DMS114 treated with DMSO at 0.1 percent for 48 hours (cell line): ENCODE measurements around the gene TUBGCP5.
"Not testable (repeated sequence)": the region's sequence is repeated elsewhere in the genome, so short reads cannot be mapped to it uniquely, and the experiment has no call there.

ENCODE experiments used
- DNase-seq: peaks from one replicate; lab custom pipeline; 2025; ENCODE audit not compliant: unreplicated experiment; lab: John Stamatoyannopoulos, UW

TUBGCP5 gene

DNA sequence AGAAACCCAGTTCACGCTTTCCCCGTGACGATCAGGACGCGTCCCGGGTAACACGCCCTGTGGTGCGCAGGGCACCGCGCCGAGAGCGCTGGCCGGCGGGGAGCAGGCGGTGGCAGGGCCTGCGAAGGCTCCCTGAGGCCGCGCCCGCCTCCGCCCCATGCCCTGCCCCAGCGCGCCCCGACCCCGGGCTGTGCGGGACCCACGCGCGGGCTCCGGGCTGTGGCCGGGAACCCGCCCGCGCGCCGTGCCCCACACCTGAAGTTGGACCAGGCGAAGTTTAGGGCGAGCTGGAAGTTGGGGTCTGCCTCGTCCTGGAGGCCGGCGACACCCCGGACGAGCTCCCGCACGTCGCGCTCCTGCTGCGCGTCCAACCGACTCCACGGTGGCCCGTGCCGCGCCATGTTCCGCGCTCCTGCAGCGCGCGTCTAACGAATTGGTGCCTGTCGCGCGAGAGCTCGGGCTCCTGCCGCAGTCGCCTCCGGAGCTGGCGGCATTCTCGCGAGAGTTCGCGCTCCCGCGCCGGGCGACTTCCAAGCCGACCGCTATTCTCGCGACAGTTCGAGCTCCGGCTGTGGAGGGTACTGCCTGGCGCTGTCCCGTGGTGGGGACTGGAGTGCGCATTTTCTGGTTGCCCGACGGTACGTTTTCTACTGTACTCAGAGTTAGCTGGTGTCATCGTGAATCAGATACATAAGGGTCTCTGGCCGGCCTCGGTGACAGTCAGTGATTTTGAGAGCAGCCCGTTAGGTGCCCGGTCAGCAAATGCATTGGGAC, at the start of gene TUBGCP5:
TSS of gene TUBGCP5 (minus strand) at position 427 of the 774 bp plus-strand sequence. CDS start at position 401, 26 bp downstream.
- DNase-seq, result peak; percentile 84

DNA sequence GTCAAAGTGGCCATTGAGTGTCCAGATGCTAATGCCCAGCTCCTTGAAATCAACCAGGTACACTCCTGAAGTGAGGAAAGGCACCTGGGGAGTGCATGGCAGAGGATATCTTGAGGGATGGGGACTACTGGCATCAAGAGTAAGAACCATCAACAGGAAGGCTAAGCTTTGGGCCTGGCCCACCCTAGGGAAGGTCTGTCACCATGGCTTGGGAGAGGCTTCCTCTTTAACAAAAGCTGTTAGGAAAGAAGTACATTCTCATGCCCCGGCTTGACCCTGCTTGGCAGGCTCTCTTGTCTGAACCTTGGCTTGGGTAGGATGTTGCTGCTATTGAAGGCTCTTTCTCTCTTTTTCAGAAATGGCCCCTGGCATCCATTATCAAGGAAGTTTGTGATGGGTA, 43.7 kb upstream of the TUBGCP5 start:
- no peak for DNase-seq

DNA sequence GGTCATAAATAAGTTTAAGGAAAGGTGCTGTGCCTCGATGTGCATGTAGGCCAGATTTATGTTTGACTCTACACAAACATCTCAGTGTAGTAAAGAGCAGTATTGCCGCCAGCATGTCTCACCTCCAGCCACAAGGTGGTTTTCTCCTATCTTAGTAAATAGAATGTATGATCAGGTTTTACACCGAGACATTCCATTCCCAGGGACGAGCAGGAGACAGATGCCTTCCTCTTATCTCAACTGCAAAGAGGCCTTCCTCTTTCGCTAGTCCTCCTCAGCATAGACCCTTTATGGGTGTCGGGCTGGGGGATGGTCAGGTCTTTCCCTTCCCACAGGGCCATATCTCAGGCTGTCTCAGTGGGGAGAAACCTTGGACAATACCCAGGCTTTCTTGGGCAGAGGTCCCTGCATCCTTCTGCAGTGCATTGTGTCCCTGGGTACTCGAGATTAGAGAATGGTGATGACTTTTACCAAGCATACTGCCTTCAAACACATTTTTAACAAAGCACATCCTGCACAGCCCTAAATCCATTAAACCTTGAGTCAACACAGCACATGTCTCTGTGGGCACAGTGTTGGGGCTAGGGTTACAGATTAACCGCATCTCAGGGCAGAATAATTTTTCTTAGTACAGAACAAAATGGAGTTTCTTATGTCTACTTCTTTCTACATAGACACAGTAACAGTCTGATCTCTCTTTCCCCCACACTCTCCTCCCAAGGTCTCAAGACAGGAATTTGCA, 42.8 kb upstream of the TUBGCP5 start:
- not testable (repeated sequence) for DNase-seq

DNA sequence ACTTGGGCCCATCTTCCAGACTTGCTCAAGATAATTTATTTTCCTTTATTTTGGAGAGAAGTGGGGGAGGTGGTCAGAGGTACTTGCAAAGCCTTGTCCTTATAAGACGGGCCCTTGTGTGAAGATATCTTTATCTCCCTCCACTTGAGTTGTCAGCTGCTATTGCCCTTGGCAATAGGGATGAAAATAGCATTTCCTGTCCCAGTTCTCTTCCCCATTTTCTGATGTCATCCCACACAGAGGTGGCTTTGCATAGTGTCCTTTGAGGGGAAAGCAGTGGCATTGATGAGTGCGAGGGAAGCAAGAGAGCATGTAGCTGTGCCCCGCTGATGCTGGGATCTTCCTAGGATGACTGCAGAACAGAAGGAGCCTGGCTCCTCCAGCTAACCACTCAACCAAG, 41.9 kb upstream of the TUBGCP5 start:
- no peak for DNase-seq

DNA sequence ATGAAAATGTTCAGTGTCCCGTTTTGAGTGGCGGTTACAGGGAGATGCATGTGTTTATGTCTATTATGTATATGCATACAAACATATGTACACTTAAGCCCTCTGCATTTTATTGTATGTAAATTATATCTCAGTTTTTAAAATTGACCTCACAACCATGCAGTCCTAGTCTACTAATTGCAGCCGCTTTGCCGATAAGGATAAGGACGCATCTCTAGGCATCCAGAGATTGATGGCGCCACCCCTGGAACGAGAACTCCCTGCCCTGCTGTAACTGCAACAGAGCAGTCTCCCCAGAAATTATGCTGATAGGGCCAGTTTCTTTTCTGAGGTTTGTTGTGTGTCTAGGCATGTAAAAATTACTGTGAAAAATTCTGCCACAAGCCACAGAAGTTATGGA, 40.4 kb upstream of the TUBGCP5 start:
- no peak for DNase-seq

DNA sequence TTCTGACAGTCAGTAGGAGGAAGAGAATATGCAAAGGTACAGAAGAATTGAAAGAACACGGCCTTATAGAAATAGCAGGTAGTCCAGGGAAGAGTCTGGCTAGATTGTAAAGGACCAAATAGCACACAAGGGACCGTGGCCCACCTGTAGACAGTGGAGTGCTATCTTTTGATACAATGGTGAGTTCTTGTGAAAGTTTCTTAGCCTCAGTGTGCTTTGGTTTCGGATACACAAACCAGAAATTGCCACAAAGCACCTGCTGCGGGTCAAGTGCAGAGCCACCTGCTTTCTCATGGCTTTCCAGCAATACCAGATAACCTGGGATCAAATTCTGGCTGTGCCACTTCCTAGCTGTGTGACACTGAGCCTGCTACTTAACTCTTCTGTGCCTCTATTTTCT, 36.6 kb upstream of the TUBGCP5 start:
- no peak for DNase-seq

DNA sequence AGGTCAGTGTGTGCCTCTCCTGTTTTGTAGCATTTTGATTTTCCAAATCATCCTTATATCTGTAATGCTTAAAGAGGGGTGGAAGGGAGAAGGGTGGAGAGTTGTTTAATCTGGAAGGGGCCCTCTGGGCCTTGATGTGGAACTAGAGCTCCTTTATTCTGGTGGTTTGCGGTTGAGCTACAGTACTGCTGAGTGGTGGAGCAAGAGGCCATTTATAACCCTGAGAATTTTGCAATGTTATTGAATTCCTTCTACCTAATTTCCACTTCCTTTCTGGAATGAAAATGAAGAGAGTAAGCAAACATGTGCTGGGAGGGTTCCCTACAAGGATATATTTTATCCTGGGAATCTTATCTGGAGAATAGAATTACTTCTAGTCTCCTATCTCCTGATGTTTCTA, 35.3 kb upstream of the TUBGCP5 start:
- DNase-seq, result no peak

DNA sequence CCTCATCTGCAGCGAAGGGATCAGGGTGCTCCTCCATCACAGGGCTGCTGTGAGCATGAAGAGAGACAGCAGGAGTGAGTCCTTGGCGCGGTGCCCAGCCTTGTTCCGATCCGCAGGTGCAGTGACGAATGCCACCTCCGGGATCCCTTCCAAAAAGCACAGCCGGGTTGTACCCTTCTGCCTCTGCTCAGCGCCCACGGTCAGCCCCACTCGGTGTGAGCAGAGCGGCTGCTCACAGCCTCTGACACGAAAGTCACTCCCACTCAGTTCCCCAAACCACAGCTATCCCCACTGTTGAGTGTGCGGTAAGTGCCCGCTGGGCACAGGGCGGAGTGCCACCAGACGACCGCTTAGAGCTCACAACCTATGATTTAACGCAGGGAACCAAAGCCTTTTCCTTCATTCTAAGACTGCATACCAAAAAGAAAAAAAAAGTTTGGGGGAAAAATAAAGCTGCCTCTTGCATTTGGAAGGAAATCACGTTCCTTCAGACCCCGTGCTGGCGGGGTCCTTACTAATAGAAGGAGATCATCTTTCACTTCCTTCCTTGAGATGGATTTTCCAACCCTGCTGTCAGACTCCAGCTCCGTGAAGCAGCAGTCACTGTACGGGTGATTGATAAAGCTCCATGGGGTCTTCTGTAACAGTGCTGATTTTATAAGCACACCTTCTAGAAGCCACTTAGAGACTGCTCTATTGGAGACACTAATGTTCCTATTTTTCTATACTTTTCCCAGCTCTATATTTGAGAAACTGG, 34.7 kb upstream of the TUBGCP5 start:
- DNase-seq, result no peak

DNA sequence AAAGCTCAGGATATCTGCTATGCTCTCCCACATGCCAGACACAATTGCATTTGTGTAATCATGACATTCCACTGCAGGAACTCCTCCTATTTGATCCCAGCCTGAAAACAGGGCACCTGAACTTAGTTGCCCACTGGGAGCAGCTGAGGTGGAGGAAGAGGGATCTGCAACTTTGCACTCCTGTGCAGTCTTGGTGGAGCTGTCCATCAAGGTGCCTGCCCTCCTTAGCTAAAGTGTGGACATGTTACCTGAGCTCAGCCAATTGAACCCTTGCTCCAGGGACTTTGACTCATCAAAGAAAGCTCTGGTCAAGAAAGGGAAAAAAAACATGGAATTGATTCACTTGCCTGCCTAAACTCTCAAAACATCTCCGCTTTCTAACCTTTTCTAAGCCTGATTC, 33.3 kb upstream of the TUBGCP5 start:
- no peak for DNase-seq

DNA sequence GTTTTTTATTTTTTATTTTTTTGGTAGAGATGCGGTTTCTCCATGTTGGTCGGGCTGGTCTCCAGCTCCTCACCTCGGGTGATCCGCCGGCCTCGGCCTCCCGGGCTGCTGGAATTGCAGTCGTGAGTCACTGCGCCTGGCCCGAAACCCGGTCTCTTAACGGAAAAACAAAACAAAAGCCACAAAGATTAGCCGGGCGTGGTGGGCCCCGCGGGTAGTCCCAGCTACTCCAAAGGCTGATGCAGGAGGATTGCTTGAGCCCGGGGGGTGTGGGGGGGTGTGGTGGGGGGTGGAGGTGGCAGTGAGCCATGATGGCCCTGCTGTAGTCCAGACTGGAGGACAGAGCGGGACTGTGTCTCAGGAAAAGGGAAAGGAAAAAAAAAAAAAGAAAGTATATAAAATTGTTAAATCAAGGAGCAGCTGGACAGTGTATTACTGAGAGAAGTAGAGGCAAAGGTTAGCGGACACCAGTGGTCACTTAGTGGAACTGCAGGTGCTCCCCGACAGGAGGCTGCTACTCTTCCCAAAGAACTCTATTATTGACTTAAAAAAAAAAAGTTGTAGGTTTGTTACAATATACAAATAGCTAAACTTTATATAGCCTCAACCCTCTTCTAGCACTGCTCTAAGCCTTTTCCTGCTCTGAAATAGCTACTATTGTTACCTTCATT, 30.3 kb upstream of the TUBGCP5 start:
- DNase-seq, result peak; percentile 3

DNA sequence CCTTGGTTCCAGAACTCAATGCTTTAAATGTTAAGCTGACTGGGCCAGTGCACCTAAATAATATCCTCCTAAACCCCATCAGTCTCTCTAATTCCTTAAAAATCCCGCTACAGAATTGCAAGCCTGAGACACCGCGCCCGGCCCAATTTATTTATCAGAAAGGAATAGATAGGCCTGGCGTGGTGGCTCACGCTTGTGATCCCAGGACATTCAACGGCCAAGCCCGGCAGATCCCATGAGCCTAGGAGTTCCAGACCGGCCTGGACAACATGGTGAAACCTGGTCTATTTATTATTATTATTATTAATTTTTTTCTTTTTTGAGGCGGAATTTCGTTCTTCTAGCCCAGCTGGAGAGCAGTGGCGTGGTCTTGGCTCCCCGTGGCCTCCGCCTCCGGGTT, 28.0 kb upstream of the TUBGCP5 start:
- DNase-seq, result no peak

DNA sequence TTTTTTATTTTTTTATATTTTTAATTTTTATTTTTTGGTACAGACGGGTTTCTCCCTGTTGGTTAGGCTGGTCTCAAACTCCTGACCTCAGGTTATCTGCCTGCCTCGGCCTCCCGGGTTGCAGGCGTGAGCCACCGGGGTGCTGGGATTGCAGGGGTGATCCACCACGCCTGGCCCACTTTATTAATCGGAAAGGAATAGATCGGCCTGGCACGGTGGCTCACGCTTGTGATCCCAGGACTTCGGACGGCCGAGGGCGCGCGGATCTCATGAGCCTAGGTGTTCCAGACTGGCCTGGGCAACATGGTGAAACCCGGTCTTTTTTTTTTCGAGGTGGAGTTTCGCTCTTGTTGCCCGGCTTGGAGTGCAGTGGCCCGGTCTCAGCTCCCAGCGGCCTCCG, 26.5 kb upstream of the TUBGCP5 start:
- DNase-seq, result no peak

DNA sequence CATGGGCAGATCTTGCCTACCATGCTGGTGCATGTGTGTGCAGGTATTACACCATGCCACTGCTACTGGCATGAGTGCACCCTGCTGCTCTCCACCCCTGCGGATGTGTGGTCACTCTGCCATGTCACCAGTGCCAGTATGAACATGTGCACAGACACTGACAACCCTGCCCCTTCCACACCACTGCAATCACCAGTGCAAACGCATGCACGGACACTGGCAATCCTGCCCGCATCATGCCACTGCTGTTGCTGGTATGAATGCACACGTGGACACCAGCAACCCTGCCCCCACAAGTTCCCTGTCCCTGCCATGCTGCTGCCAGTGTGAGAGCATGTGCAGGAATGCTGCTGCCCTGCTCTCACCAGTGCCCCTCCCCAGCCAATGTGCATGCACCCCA, 24.8 kb upstream of the TUBGCP5 start:
- DNase-seq, result no peak

DNA sequence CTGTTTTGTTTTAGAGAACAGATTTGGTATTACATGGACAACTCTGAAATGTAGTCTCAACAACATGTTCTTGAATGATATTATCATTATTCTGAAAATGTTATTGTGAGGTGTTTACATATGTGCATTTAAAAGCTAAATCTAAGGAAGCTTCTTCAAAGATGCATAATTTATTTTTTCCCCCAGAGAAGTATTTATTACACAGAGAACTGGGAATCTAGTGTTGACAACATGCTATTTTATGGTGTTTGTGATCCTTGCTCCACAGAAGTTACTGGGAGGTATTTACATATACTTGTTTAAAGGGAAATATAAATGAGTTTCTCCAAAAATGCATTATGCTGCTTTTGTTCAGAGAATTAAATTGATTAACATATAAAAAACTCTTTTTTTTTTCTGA, 18.3 kb upstream of the TUBGCP5 start:
- no peak for DNase-seq

DNA sequence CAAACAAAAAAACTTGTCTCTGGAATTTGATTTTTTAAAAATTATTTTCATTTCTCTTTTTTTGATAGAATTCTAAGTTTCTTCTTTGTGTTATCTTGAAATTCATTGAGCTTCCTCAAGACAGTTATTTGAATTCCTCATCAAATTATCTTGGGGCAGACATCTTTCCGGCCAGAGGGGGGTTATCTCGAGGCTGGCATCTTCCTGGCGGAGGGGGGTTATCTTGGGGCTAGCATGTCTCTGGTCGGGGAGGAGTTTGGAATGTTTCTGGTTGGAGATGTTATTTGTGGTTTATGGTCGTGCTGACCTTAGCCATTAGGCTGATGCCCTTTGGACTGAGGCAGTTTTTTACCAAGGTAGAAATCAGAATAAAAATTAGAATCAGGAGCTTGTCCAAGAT, 15.9 kb upstream of the TUBGCP5 start:
- DNase-seq, result no peak

DNA sequence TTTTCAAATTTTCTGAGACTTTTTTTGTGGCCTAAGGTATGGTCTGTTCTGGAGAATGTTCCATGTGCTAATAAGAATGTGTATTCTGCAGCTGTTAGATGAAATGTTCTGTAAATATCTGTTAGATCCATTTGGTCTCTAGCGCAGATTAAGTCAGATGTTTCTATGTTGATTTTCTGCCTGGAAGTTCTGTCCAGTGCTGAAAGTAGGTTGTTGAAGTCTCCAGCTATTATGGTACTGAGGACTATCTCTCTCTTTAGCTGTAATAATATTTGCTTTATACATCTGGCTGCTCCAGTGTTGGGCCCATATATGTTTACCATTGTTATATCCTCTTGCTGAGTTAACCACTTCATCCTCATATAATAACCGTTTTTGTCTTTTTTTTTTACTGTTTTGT, 13.2 kb upstream of the TUBGCP5 start:
- no peak for DNase-seq

DNA sequence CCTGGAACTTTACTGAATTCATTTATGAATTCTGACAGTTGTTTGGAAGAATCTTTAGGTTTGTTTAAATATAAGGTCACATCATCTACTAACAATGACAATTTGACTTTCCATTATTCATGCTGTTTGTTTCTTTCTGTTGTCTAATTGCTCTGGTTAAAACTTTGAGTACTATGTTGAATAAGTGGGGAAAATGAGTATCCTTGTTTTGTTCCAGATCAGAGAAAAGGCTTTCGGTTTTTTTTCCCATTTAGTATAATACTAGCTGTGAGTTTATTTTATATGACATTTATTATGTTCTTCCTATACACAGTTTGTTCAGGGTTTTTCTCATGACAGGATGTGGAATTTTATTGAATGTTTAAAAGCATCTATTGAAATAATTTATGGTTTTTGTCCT, 11.3 kb upstream of the TUBGCP5 start:
- DNase-seq, result no peak

DNA sequence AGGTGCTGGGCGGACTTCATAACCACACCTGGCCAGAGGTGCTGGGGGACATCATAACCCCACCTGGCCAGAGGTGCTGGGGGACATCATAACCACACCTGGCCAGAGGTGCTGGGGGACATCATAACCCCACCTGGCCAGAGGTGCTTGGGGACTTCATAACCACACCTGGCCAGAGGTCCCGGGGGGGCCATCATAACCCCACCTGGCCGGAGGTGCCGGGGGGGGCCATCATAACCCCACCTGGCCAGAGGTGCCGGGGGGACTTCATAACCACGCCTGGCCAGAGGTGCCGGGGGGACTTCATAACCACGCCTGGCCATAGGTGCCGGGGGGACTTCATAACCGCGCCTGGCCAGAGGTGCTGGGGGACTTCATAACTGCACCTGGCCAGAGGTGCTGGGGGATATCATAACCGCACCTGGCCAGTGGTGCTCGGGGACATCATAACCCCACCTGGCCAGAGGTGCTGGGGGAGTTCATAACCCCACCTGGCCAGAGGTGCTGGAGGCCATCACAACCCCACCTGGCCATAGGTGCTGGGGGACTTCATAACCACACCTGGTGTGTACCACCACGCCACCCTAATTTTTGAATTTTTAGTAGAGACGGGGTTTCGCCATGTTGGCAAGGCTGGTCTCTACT, 10.7 kb upstream of the TUBGCP5 start:
- no peak for DNase-seq

DNA sequence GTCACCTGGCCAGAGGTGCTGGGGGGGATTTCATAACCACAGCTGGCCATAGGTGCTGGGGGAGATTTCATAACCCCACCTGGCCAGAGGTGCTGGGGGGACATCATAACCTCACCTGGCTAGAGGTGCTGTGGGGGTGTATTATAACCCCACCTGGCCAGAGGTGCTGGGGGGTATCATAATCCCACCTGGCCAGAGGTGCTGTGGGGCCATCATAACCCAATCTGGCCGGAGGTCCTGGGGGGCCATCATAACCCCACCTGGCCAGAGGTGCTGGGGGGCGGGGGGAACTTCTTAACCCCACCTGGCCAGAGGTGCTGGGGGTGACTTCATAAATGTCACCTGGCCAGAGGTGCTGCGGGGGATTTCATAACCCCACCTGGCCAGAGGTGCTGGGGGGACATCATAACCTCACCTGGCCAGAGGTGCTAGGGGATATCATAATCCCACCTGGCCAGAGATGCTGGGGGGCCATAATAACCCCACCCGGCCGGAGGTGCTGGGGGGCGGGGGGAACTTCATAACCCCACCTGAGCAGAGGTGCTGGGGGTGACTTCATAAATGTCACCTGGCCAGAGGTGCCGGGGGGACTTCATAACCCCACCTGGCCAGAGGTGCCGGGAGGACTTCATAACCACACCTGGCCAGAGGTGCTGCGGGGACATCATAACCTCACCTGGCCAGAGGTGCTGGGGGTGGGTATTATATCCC, 9.4 kb upstream of the TUBGCP5 start:
- DNase-seq, result not testable (repeated sequence)

DNA sequence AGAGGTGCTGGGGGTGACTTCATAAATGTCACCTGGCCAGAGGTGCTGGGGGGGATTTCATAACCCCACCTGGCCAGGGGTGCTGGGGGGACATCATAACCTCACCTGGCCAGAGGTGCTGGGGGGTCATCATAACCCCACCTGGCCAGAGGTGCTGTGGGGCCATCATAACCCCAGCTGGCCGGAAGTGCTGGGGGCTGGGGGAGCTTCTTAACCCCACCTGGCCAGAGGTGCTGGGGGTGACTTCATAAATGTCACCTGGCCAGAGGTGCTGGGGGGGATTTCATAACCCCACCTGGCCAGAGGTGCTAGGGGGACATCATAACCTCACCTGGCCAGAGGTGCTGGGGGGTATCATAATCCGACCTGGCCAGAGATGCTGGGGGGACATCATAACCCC, 4.6 kb upstream of the TUBGCP5 start:
- not testable (repeated sequence) for DNase-seq
